22Rv1 (cell line): ENCODE measurements around the gene GNG12.

Source experiments
- H3K27ac ChIP-seq: fragments of 450-650 bp; 2 replicates; pipeline ENCODE4 v1.5.1; 2017
- CTCF ChIP-seq: fragments of 450-650 bp; IDR thresholded peaks from 2 replicates; pipeline ENCODE4 v1.5.1; 2017; ENCODE audit warnings: mild to moderate bottlenecking
- ZFX ChIP-seq: fragments of 450-650 bp; IDR thresholded peaks from 2 replicates; pipeline ENCODE4 v1.6.1; 2017; ENCODE audit warnings: antibody characterized with exemption, borderline replicate concordance

GNG12 gene

GRCh38 chr1:67792741-67793458 is 40.4 kb downstream of the GNG12 start:
- TF ChIP-seq ZFX (no peak), CTCF (no peak)
- H3K27ac ChIP-seq: no peak overlapping the region

GRCh38 chr1:67792103-67792502 is 41.2 kb downstream of the GNG12 start:
- 0 out of 2 replicates have a peak overlapping the region, but pooled peaks have one; percentile 5 for H3K27ac ChIP-seq
- TF ChIP-seq CTCF: no peak
- TF ChIP-seq ZFX: no peak

GRCh38 chr1:67791686-67792085 is 41.6 kb downstream of the GNG12 start:
- TF ChIP-seq CTCF (no peak), ZFX (no peak)
- 0 out of 2 replicates have a peak overlapping the region, but pooled peaks have one; percentile 5 for H3K27ac ChIP-seq

- H3K27ac ChIP-seq: no peak overlapping the region
- TF ChIP-seq ZFX (no peak), CTCF (no peak)
Observed at GRCh38 chr1:67791261-67791660, 42.0 kb downstream of the GNG12 start.

GRCh38 chr1:67790201-67790692 is 43.0 kb downstream of the GNG12 start:
- TF ChIP-seq ZFX (no peak), CTCF (no peak)
- no peak overlapping the region for H3K27ac ChIP-seq

- no peak for TF ChIP-seq CTCF
- no peak for TF ChIP-seq ZFX
Observed at GRCh38 chr1:67789551-67789950, 43.7 kb downstream of the GNG12 start.

GRCh38 chr1:67788904-67789303 is 44.4 kb downstream of the GNG12 start:
- TF ChIP-seq ZFX (no peak), CTCF (no peak)
- no peak overlapping the region for H3K27ac ChIP-seq

More at GRCh38 chr1:67789551-67789950, 43.7 kb downstream of the GNG12 start:
- no peak overlapping the region for H3K27ac ChIP-seq
